Brain microvascular endothelial cell (primary cell): Measurements from ENCODE around the gene WASHC4.

Experiments used
- DNase-seq: peaks from one replicate; pipeline ENCODE4 v3.0.0-alpha.2; 2020
- H3K27ac ChIP-seq: fragments of 250-450 bp; sonication (Bioruptor Pico); 2 replicates; pipeline ENCODE4 v1.5.1; 2020; ENCODE audit warnings: mild to moderate bottlenecking, moderate library complexity
- H3K27me3 ChIP-seq: fragments of 250-450 bp; sonication (Bioruptor Pico); replicated peaks from 2 replicates; pipeline ENCODE4 v1.5.1; 2020; ENCODE audit warnings: mild to moderate bottlenecking
- H3K36me3 ChIP-seq: fragments of 250-450 bp; sonication (Bioruptor Pico); replicated peaks from 2 replicates; pipeline ENCODE4 v1.5.1; 2020; ENCODE audit warnings: mild to moderate bottlenecking
- H3K4me3 ChIP-seq: 2 replicates; pipeline ENCODE4 v1.5.1; 2011; ENCODE audit warnings: low read depth, mild to moderate bottlenecking, control low read depth, low read length, moderate library complexity
- CTCF ChIP-seq: IDR thresholded peaks from 2 replicates; pipeline ENCODE4 v1.5.1; 2011; ENCODE audit warnings: low read depth, mild to moderate bottlenecking, moderate library complexity, low read length, control low read depth, inconsistent platforms; ENCODE audit errors: missing control alignments
- in situ Hi-C: cut with HindIII; loops from 2 replicates; pipeline ENCODE4 v1.10.0; 2017; ENCODE audit warnings: low sequenced_read_pairs, low pct_ligation_motif_present

Gene WASHC4

GRCh38 chr12:105164068-105164467, 56.5 kb downstream of the WASHC4 start:
- no peak for TF ChIP-seq CTCF
- peaks cover 65% of the 10 kb centered on the region for H3K36me3 ChIP-seq
- no peak overlapping the region for H3K27ac ChIP-seq
- no peaks in the 10 kb centered on the region for H3K27me3 ChIP-seq
- in situ Hi-C loops = no loop called here
- no peak overlapping the region for H3K4me3 ChIP-seq
- DNase-seq = no peak

GRCh38 chr12:105166736-105167135, 59.2 kb downstream of the WASHC4 start:
- Histone ChIP-seq H3K4me3 (no peak overlapping the region), H3K27me3 (no peaks in the 10 kb centered on the region), H3K27ac (no peak overlapping the region), H3K36me3 (peaks cover 69% of the 10 kb centered on the region)
- DNase-seq = no peak
- in situ Hi-C loops = no loop called here
- TF ChIP-seq CTCF = no peak

- in situ Hi-C loops = no loop called here
- no peak for DNase-seq
- Histone ChIP-seq H3K27me3 (no peaks in the 10 kb centered on the region), H3K36me3 (peaks cover 67% of the 10 kb centered on the region), H3K27ac (no peak overlapping the region), H3K4me3 (no peak overlapping the region)
- TF ChIP-seq CTCF = no peak
Observed at GRCh38 chr12:105167346-105167745, 59.8 kb downstream of the WASHC4 start.

- H3K36me3 ChIP-seq = peaks cover 63% of the 10 kb centered on the region
- H3K27me3 ChIP-seq = no peaks in the 10 kb centered on the region
- DNase-seq = no peak
- in situ Hi-C loops = no loop called here
- no peak for TF ChIP-seq CTCF
- no peak overlapping the region for H3K27ac ChIP-seq
- no peak overlapping the region for H3K4me3 ChIP-seq
Observed at GRCh38 chr12:105168006-105168405, 60.5 kb downstream of the WASHC4 start.

DNA sequence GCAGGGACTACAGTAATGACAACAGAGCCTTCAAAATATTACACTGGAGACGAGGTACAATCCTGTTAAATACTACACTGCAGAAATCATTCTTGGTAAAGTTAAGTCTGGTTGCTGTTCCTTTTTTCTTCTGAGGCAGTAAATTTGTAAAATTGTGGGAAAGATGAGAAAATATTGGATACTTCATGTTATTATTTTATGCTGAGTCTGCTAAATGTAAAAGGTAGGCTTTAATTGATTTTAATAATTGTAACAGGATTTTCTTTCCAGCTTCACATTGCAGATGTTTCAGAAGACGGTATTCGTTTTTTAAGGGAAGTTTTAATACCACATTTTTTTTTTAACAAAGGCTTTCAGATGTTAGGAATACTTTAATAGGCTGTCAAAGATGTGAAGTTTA, 62.6 kb downstream of the WASHC4 start:
- in situ Hi-C loops = no loop called here
- H3K36me3 ChIP-seq = peaks cover 48% of the 10 kb centered on the region

More for the DNA sequence above, 62.6 kb downstream of the WASHC4 start:
- no peak for DNase-seq
- Histone ChIP-seq H3K27me3 (no peaks in the 10 kb centered on the region), H3K27ac (no peak overlapping the region), H3K4me3 (no peak overlapping the region)
- no peak for TF ChIP-seq CTCF
